AG04450 (cell line): ENCODE measurements around the gene HMGXB3. TPM values are rescaled to one million over a fixed set of nuclear protein-coding genes. Genes with fewer than 3 reads are reported as not detected.

Experiments used
- CTCF ChIA-PET: fragments of 300-600, 350-600 bp; formaldehyde crosslinking; extraction: SDS; loops from one replicate; lab custom pipeline; 2022; ENCODE audit warnings: antibody characterized with exemption, inconsistent platforms; lab: Charles Lee
- POLR2A ChIA-PET: fragments of 350-600 bp; formaldehyde crosslinking; extraction: SDS; loops from one replicate; lab custom pipeline; 2021; ENCODE audit warnings: antibody characterized with exemption, inconsistent platforms; lab: Yijun Ruan, JAX
- DNase-seq: peaks from one replicate; pipeline ENCODE4 v3.0.0-alpha.2; 2011; ENCODE audit warnings: low read depth, low spot score
- H3K27ac ChIP-seq: one replicate; pipeline ENCODE4 v1.5.1; 2012; ENCODE audit warnings: low read depth, low read length, control low read depth
- H3K27me3 ChIP-seq: one replicate; pipeline ENCODE4 v1.6.0; 2012; ENCODE audit warnings: low read length; ENCODE audit not compliant: control insufficient read depth, insufficient read depth
- H3K4me3 ChIP-seq: 2 replicates; pipeline ENCODE4 v1.5.1; 2011; ENCODE audit warnings: mild to moderate bottlenecking, low read depth, low read length, control low read depth
- H3K9me3 ChIP-seq: 2 replicates; pipeline ENCODE4 v1.5.1; 2012; ENCODE audit warnings: low read length; ENCODE audit not compliant: control insufficient read depth, insufficient read depth
- polyA plus RNA-seq: library from polyadenylated mRNA; depleted of rRNA; stranded (reverse); fragments of >200 nt; gene quantifications from 2 replicates; pipeline ENCODE4 v1.2.3, GENCODE V29; 2011
- TF ChIP-seq, protein P1 (sequence below): IDR thresholded peaks from 2 replicates; pipeline ENCODE4 v1.5.1; 2011; ENCODE audit warnings: low read depth, low read length, control low read depth, inconsistent platforms

The HMGXB3 gene
- polyA plus RNA-seq, 1 experiment = 37.0 TPM

DNA sequence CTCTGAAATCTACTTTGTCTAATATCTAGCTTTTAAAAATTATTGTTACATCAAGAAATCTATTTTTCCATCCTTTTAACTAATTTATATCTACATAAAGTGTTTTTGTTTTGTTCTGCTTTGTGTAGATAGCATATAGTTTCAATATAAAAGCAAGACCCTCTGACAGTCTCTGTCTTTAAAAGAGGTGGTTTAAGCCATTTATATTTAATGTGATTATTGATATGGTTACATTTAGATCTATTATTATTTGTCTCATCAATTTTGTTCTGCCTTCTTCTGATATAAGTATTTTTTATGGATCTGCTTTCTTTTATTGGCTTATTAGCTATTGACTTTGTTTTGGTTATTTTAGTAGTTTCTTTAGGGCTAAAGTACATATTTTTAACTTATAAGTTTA, 16.0 kb downstream of the HMGXB3 start:
- Histone ChIP-seq H3K9me3 (peaks cover 14% of the 10 kb centered on the region), H3K4me3 (no peak overlapping the region), H3K27ac (no peak overlapping the region), H3K27me3 (no peaks in the 10 kb centered on the region)
- TF ChIP-seq, protein P1, sequence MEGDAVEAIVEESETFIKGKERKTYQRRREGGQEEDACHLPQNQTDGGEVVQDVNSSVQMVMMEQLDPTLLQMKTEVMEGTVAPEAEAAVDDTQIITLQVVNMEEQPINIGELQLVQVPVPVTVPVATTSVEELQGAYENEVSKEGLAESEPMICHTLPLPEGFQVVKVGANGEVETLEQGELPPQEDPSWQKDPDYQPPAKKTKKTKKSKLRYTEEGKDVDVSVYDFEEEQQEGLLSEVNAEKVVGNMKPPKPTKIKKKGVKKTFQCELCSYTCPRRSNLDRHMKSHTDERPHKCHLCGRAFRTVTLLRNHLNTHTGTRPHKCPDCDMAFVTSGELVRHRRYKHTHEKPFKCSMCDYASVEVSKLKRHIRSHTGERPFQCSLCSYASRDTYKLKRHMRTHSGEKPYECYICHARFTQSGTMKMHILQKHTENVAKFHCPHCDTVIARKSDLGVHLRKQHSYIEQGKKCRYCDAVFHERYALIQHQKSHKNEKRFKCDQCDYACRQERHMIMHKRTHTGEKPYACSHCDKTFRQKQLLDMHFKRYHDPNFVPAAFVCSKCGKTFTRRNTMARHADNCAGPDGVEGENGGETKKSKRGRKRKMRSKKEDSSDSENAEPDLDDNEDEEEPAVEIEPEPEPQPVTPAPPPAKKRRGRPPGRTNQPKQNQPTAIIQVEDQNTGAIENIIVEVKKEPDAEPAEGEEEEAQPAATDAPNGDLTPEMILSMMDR = no peak
- CTCF ChIA-PET = interaction anchor here (0.7 to 1.0 kb wide), 2 partner anchors 14 to 434 kb away, joined by 3 read pairs; no protein-coding TSS in a partner anchor
- POLR2A ChIA-PET = no interaction called here
- no peak for DNase-seq

DNA sequence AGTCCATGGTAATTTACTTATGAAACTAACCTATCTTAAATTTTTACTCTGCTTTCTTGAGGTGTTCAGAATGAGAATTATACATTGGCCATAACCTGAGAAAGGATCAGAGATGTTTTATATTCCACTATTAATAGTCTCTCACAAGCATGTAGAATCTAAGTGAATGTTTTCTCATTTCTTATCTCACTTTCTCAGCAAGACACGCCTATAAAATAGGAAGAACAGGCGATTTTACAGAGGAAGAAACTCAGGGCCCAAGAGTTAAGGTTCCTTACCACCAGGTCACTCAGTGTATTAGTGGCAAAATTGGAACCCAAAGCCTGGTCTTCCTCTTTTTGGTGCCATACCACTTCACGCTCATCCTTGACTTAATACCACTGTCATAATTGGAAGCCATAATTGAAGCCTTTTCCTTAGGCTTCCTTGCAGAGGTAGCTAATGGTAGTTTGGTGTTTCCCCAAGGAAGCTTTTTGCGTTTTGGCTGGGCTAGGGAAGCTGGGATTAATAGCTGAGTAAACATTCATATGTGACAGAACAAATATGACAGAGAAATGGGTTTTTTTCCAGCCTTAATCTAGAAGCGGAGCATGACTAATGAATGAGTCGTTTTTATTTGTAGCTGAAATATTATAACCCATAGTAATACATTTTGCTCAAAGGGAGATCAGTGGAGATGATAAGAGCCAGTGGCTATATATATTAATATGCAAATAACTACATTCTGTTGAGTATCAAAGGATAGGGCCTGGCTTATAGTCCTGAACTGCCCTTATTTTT, 16.9 kb downstream of the HMGXB3 start:
- Histone ChIP-seq H3K9me3 (peaks cover 14% of the 10 kb centered on the region), H3K27ac (no peak overlapping the region), H3K4me3 (no peak overlapping the region), H3K27me3 (no peaks in the 10 kb centered on the region)
- TF ChIP-seq, protein P1 = no peak
- no peak for DNase-seq
- POLR2A ChIA-PET = interaction anchor here (1.4 kb wide), 1 partner anchor 17 kb away, joined by 5 read pairs; no protein-coding TSS in a partner anchor
- CTCF ChIA-PET = interaction anchor here (0.6 to 1.0 kb wide), 2 partner anchors 96 to 433 kb away, joined by 3 read pairs; no protein-coding TSS in a partner anchor

DNA sequence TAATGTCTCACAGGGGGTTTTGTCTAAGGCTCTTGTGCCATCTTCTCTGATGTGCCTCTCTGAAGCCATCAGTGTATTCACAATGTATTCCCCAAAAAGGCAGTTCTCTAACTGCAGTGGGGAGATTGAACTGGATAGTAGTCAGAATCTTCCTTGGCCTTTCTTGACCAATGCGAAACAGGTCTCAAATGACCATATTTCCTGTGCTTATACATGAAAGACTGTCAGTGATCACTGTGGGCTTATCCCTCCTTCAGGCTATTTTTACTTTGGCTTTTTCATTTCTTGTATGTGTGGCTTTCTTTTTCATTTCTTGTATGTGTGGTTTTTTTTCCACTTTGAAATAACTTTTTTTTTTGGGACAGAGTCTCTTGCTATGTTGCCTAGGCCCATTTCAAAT, 19.7 kb downstream of the HMGXB3 start:
- no peak overlapping the region for H3K4me3 ChIP-seq
- POLR2A ChIA-PET = interaction anchor here (0.5 kb wide), 1 partner anchor 584 kb away, joined by 5 read pairs; no protein-coding TSS in a partner anchor

DNA sequence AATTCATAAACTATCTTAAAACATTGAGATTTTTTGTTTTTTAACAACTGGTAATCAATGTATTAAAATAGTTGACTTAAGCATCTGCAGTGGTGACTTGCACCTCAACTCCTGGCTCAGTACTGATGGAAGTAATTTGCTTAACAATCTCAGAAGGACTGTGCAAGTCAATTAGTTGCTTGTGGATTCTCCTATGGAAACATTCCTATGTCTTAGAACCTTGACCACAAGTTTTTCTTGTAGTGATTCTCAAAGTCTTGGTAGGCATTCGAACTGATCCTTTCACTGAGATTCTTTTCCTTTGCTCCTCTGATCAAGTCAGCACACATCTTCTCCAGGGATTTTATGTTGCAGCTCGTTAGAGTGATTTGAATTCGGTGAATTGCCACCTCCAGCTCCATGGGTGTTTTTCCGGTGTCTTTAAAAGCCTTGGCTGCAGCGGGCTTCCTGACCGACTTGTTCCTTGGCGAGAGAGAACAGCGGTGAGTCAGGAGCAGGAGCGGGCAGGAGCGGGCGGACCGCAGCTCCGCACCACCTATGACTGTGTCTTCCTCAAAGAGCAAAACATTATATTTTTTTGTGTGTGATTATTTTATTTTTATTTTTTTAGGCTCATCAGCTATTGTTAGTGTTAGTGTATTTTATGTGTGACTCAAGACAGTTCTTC, 21.1 kb downstream of the HMGXB3 start:
- ChIA-PET POLR2A (interaction anchor here (0.6 kb wide), 1 partner anchor 1741 kb away, joined by 4 read pairs; no protein-coding TSS in a partner anchor), CTCF (interaction anchor here (0.7 to 1.4 kb wide), 3 partner anchors 9 to 191 kb away, joined by 3 to 4 read pairs (median 3); no protein-coding TSS in a partner anchor)
- DNase-seq = no peak
- TF ChIP-seq, protein P1 = no peak
- Histone ChIP-seq H3K27me3 (no peaks in the 10 kb centered on the region), H3K4me3 (no peak overlapping the region), H3K9me3 (no peaks in the 10 kb centered on the region), H3K27ac (peak overlapping the region; percentile 40)

More for the DNA sequence above, 19.7 kb downstream of the HMGXB3 start:
- peaks cover 8% of the 10 kb centered on the region for H3K9me3 ChIP-seq
- no peak for DNase-seq
- no peak overlapping the region for H3K27ac ChIP-seq
- TF ChIP-seq, protein P1 = no peak
- CTCF ChIA-PET = no interaction called here
- H3K27me3 ChIP-seq = no peaks in the 10 kb centered on the region
